ENCODE measurements around the gene ELL2.

The ELL2 gene

DNA sequence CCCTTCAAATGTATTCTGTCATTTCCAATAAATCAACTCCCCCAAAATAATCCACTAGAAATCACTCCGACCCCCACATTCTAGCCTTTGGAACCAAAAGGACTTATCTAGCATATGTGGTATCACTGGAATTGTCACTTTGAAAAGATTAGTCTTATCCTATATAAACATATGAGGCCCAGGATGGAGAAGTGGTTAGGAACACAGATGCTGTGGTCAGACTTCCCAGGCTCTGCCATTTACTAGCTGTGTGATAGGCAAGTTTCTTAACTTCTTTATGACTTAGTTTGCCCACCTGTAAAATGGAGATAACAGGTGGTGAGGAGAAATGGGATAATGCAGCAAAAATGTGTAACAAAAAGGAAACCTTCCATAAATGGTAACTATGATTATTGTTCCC is 77.1 kb downstream of the ELL2 start:
- TF ChIP-seq, protein P1, sequence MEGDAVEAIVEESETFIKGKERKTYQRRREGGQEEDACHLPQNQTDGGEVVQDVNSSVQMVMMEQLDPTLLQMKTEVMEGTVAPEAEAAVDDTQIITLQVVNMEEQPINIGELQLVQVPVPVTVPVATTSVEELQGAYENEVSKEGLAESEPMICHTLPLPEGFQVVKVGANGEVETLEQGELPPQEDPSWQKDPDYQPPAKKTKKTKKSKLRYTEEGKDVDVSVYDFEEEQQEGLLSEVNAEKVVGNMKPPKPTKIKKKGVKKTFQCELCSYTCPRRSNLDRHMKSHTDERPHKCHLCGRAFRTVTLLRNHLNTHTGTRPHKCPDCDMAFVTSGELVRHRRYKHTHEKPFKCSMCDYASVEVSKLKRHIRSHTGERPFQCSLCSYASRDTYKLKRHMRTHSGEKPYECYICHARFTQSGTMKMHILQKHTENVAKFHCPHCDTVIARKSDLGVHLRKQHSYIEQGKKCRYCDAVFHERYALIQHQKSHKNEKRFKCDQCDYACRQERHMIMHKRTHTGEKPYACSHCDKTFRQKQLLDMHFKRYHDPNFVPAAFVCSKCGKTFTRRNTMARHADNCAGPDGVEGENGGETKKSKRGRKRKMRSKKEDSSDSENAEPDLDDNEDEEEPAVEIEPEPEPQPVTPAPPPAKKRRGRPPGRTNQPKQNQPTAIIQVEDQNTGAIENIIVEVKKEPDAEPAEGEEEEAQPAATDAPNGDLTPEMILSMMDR (IDR thresholded peaks at IDR 0.05; ENCODE audit: control insufficient read depth, insufficient read depth, low read depth, low read length, missing control alignments), result no peak
- DNase-seq (ENCODE audit: low read depth), result no peak
- no peak overlapping the region for H3K4me3 ChIP-seq (ENCODE audit: control insufficient read depth, low read depth, low read length)

DNA sequence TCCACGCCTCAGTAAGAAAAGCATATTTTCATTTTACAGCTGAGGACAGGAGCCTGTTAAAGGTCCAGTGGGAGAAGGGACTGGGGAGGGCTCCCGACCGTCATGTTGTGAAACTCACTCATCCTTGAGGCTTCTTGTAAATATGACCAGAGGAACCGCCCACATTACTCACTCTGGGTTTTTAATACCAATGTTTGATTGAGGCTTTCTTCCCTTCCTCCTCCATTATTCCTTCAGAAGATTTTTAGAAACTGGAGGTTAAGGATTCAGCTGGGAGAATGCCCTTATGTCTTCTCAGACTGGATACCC is 77.7 kb downstream of the ELL2 start:
- DNase-seq (ENCODE audit: low read depth), result no peak
- H3K4me3 ChIP-seq (ENCODE audit: control insufficient read depth, low read depth, low read length), result no peak overlapping the region
- TF ChIP-seq, protein P1 (IDR thresholded peaks at IDR 0.05; ENCODE audit: control insufficient read depth, insufficient read depth, low read depth, low read length, missing control alignments), result no peak

DNA sequence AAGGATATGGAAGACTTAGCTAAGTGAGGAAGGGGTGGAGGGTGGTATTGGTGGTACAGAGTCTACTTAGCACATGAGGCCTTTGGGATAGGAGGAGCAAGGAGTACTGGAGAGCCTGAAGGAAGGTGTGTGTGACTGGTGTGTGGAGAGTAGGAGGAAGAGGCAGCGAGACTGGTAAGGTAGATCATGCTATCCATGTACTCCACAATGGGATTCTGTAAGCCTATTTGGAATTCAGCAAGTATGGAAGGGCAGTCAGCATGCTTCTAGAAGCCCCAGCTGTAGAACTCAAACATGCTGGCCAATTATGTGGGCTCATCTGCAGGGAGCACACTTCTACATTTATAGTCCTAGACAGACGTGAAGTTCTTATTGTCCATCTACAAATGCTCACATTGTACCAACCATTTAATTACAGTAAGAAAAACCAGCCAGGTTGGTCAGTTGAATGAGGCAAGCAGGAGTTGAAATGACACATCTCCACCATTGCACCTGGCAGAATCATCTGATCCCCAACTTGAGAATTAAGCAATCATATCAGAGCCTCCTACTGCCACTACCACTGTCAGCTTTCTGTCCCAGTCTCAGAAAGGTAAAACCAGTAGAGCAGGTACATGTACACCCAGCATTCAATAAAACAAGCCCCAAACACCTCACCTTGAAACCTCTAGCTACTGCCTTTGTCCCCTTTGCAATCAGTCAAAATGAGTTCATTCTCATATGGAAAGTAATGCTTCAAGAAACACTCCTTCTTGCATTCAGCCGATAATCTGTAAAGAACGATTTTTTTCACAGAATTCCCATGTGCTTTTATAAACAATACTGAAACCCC is 78.2 kb downstream of the ELL2 start:
- TF ChIP-seq, protein P1 (IDR thresholded peaks at IDR 0.05; ENCODE audit: control insufficient read depth, insufficient read depth, low read depth, low read length, missing control alignments), result no peak
- DNase-seq (ENCODE audit: low read depth), result no peak
- H3K4me3 ChIP-seq (ENCODE audit: control insufficient read depth, low read depth, low read length), result no peak overlapping the region

DNA sequence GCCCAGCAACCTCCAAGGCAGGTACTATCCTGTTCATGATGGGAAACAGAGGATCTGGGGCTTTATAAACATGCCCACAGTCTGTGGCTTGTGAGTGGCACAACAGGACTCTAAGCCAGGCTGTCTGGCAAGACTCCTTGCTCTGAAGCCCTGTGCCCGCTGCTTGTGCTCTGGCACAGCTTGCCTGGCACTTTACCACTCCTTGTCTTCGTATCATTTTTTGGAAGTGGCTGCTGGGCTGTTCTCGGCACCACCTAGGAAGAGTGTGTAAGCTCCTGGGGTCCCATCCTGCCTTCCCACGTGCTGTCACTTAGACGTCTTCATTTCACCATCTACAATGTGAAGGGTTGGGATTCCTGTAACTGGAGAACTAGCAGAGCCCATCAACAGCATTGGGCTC is 79.8 kb downstream of the ELL2 start:
- DNase-seq (ENCODE audit: low read depth), result no peak
- TF ChIP-seq, protein P1 (IDR thresholded peaks at IDR 0.05; ENCODE audit: control insufficient read depth, insufficient read depth, low read depth, low read length, missing control alignments), result no peak
- no peak overlapping the region for H3K4me3 ChIP-seq (ENCODE audit: control insufficient read depth, low read depth, low read length)

DNA sequence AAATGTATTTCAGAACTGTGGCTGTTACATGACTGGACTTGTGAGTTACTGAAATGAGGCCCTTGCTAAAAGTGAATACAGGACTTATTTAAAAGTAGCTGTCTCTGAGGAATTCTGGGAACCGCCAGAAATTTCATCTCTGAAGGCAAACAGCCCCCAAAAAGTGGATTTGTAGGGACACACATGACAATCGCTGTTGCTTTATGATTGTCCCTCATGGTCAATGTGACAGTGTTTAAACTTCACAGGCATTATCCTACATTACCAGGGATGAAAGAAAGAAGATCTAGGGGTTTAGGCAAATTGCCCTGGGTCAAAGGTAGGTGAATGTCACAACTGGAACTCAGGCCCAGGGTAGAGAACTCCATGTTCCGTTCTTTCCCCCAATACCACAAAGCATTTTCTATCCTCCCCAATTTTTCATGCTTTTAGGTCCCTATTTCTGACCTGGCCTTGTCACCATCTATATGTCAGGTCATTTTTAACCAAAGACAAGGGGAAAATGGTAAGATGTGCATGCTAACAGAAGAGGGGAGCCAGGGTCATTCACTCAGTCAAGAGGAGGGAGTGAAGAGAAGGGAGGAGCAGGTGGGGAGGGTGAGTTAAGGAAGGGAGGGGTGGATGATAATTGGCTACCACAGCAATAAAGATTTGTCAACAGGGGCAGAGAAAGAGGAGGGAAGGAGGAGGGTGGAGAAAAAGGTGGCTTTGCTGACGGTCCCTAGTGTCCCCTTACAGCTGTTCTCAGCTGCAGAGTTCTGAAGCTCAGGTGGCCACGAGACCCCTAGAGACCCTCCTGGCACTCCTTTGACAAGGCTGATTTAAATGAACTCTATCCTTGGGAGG is 81.3 kb downstream of the ELL2 start:
- H3K4me3 ChIP-seq (ENCODE audit: control insufficient read depth, low read depth, low read length), result no peak overlapping the region
- TF ChIP-seq, protein P1 (IDR thresholded peaks at IDR 0.05; ENCODE audit: control insufficient read depth, insufficient read depth, low read depth, low read length, missing control alignments), result no peak
- no peak for DNase-seq (ENCODE audit: low read depth)

DNA sequence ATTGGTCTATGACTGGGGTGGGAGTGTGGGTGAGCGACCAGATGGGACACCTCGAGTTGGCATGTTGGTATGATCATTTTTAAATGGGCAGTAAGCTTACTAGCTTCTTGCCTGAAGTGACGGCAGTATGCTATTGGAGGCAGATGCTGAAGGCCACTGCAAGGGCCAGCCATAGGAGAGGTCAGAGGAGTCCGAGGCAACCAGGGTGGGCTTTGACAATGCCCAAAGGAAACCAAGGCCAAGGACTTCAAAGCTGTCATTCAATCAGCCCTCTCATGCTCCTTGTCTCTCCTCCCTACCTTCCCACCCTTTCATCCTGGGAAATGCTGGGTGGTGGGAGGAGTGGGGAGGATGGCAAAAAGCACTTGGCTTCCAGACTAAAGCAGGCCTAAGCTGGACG is 82.0 kb downstream of the ELL2 start:
- H3K4me3 ChIP-seq (ENCODE audit: control insufficient read depth, low read depth, low read length), result no peak overlapping the region
- TF ChIP-seq, protein P1 (IDR thresholded peaks at IDR 0.05; ENCODE audit: control insufficient read depth, insufficient read depth, low read depth, low read length, missing control alignments), result no peak
- no peak for DNase-seq (ENCODE audit: low read depth)

All from AG09309 (cell line).